ENCODE results near the gene CEP41. TPM values are rescaled to one million over a fixed set of nuclear protein-coding genes. Genes with fewer than 3 reads are reported as not detected.

Gene CEP41
- total RNA-seq, 1 donor from 2014 or later = 22.0 TPM

DNA sequence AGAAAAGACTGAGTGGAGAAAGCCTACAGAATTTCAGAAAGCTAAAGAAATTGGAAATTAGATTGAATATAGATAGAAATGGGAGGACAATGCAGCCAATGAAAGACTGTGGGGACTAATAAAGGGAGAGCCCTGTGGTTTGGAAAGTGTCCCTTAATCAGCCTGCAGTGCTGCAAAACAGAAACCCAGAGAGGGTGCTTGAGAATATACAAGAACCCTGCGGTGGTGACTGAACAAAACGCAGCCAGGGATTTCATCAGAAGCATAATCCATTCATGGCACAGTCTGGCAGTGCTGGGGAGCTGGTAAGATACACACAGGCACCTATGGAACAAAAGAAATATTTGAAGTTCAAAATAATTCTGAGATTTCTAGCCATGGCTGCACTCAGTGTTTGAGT is 19.1 kb downstream of the CEP41 start:
- H3K4me3 ChIP-seq (ENCODE audit: low read depth, low read length) = no peak overlapping the region
- no peak for DNase-seq (ENCODE audit: low read depth)
- TF ChIP-seq, protein P1, sequence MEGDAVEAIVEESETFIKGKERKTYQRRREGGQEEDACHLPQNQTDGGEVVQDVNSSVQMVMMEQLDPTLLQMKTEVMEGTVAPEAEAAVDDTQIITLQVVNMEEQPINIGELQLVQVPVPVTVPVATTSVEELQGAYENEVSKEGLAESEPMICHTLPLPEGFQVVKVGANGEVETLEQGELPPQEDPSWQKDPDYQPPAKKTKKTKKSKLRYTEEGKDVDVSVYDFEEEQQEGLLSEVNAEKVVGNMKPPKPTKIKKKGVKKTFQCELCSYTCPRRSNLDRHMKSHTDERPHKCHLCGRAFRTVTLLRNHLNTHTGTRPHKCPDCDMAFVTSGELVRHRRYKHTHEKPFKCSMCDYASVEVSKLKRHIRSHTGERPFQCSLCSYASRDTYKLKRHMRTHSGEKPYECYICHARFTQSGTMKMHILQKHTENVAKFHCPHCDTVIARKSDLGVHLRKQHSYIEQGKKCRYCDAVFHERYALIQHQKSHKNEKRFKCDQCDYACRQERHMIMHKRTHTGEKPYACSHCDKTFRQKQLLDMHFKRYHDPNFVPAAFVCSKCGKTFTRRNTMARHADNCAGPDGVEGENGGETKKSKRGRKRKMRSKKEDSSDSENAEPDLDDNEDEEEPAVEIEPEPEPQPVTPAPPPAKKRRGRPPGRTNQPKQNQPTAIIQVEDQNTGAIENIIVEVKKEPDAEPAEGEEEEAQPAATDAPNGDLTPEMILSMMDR (conservative IDR thresholded peaks at IDR 0.05; ENCODE audit: low read depth, low read length) = no peak

DNA sequence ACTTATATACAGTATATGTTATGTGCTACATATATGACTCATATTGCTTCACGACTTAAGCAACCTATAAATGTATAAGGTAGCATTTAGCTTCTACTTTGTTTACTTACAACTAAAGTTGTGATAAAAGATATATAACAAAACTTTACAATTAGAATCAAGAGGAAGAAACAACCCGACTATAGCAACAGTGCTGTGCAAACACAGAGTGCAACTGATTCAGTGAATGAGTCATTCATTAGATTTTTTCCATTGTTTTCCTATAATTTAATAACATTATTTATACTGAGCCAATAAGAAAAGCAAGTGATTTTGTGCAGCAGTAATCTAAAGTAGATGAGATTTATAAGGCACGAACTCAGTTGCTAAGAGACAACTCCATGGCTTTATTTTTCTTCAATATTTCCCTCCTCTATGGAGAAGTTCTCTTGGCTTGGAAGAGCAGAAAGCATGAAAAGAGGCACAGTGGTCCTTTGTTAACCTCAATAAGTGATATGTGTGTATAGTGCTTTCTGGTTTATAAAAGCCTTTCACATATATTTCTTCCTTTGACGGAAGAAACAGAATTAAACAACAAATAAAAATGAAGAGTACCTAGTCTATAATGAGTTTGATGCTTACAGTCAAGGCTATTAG is 19.8 kb downstream of the CEP41 start:
- no peak overlapping the region for H3K4me3 ChIP-seq (ENCODE audit: low read depth, low read length)
- TF ChIP-seq, protein P1 (conservative IDR thresholded peaks at IDR 0.05; ENCODE audit: low read depth, low read length) = no peak
- DNase-seq (ENCODE audit: low read depth) = no peak

DNA sequence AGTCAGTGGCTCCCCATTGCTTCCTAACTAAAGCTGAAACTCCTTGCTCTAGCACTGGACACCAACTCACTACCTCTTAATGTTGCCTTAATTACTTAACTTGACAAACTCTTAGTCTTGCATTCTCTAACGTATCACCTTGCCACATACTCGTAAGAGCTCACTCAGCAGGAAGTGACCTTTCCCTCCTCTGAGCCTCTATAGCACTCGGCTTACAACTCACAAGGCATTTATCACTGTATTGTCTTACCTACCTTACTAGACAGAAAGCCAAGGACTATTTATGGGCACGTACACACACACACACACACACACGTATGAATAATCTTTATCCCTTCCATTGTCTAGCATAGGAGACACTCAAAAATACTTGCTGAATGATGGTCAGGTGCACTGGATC is 21.2 kb downstream of the CEP41 start:
- DNase-seq (ENCODE audit: low read depth) = no peak
- TF ChIP-seq, protein P1 (conservative IDR thresholded peaks at IDR 0.05; ENCODE audit: low read depth, low read length) = no peak
- no peak overlapping the region for H3K4me3 ChIP-seq (ENCODE audit: low read depth, low read length)

DNA sequence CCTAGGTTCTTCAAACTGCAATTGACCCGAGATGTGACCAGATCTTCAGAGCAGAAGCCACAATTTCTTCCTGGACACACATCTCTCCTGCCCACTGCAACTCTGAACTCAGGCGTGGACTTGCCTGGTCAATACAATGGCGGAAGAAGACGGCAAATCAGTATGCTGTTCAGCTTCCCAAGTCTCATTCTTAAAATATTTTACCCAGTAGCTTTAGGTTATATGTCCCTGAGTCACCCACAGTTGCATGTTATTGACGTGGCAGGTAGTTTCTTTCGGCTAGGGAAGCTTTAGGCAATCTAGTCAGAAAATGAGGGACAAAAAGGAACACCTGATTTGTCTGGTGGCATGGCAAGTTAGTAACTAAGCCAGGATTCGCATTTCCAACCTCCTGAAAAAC is 22.5 kb downstream of the CEP41 start:
- H3K4me3 ChIP-seq (ENCODE audit: low read depth, low read length) = no peak overlapping the region
- DNase-seq (ENCODE audit: low read depth) = no peak
- TF ChIP-seq, protein P1 (conservative IDR thresholded peaks at IDR 0.05; ENCODE audit: low read depth, low read length) = no peak

DNA sequence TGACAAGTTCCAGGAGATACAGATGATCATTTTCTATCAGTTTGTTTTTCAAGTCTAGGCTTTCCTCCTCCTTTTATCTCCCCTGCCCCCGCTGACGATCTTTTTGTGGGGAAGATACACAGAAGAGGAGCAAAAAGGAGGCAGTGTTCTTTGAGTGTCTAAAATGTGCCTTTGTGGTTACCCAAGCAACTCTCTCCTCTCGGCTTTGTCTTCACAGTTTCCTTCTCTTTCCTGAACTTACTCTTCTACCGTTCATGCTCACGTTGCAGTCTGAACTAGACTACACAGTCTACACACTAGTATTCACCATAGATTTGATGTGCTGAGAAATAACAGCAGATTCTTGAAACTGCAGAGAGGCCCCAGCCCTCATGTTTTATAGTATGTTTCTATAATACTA is 23.6 kb downstream of the CEP41 start:
- no peak overlapping the region for H3K4me3 ChIP-seq (ENCODE audit: low read depth, low read length)
- TF ChIP-seq, protein P1 (conservative IDR thresholded peaks at IDR 0.05; ENCODE audit: low read depth, low read length) = no peak
- DNase-seq (ENCODE audit: low read depth) = no peak

DNA sequence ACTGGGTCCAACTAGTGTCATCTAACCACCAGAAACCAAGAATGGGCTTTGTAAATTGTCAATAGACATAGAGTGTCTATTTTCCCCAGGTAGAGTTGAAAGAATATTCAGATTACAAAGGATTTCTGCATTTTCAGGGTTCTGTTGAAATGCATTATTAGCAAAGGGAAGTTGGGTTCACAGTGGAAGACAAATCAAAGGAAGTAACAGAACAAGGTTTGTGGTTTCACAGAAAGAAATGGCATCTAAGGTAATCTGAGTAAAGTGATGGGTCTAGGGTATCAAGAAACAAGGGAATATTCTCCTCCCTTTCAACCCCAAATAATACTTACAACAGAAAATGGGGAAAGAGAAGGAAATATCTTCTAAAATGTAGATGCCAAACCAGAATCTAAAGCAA is 25.8 kb downstream of the CEP41 start:
- TF ChIP-seq, protein P1 (conservative IDR thresholded peaks at IDR 0.05; ENCODE audit: low read depth, low read length) = no peak
- no peak overlapping the region for H3K4me3 ChIP-seq (ENCODE audit: low read depth, low read length)
- DNase-seq (ENCODE audit: low read depth) = no peak

DNA sequence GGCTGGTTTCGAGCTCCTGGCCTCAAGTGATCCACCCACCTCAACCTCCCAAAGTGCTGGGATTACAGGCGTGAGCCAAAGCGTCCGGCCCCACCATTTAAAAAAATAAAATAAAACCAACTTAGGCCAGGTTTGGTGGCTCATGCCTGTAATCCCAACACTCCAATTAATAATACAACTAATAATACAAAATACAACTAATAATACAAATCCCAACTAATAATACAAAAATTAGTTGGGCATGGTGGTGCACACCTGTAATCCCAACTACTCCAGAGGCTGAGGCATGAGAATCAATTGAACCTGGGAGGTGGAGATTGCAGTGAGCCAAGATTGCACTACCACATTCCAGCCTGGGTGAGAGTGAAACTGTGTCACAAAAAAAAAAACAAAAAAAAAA is 27.6 kb downstream of the CEP41 start:
- TF ChIP-seq, protein P1 (conservative IDR thresholded peaks at IDR 0.05; ENCODE audit: low read depth, low read length) = no peak
- no peak for DNase-seq (ENCODE audit: low read depth)
- H3K4me3 ChIP-seq (ENCODE audit: low read depth, low read length) = no peak overlapping the region
